GM20431 (cell line): ENCODE results near the gene UBXN7.
"Not testable (repeated sequence)": the region's sequence is repeated elsewhere in the genome, so short reads cannot be mapped to it uniquely, and the experiment has no call there.

ENCODE experiments used
- in situ Hi-C: fragments of 300-500 bp; cut with MseI, MboI; formaldehyde crosslinking; loops from one replicate; pipeline ENCODE4 v1.15.0; 2020; ENCODE audit warnings: low sequenced_read_pairs; ENCODE audit not compliant: unreplicated experiment

Gene UBXN7

GRCh38 chr3:196358540-196358939 is 73.7 kb downstream of the UBXN7 start:
- in situ Hi-C loops, result not testable (repeated sequence)

DNA sequence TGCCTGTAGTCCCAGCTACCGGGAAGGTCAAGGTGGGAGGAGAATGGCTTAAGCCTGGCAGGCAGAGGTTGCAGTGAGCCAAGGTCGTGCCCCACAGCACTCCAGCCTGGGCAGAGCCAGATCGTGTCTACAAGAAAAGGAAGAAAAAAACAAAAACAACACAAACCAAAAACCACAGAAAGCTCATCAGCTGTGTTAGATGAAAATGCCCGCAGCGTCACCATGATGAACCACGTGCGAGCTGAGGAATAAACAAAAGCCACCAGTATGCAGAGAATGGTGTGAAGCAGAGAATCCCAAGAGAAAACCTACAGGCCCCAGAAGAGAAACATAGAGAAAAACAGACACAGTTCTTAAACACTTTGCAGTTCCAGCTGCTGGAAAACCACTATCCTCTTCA is 74.3 kb downstream of the UBXN7 start:
- in situ Hi-C loops, result no loop called here

DNA sequence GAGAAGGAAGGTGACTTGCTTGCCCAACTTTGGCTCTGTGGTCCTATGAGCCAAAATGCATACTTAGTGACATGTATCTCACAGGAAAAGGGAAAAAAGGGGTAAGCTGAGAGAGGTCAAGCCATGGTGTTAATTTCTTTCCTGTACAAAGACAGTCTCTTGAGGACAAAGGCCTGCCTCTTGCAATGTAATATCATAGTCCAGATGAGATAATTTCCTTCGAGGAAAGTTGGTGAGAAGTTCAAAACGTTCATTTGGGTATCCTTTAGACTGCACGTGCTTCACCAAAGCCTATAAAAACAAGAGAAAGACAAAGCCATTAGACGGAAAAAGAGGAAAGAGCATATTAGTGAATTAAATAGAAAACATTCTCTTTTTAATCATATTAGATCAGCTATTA is 75.7 kb downstream of the UBXN7 start:
- in situ Hi-C loops, result no loop called here

- in situ Hi-C loops, result no loop called here
Measured at GRCh38 chr3:196355668-196356067, 76.6 kb downstream of the UBXN7 start.

DNA sequence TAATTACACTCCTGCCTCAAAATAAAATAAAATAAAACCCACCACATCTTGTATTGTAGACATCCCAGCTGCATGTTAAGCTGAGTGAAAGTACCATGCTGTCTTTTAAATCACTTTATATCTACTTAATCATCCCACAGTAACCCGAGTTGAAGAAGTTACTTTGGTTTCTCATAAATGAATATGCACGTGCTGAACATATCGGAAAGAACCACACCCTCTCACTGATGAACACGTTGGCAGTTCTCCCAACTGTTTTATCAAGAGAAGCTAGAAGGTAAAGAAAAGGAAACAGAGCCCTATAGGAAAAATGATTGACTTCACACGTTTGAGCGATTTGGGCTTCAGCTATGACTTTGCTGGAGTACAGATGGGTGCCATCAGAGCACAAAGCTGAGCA is 78.1 kb downstream of the UBXN7 start:
- in situ Hi-C loops, result no loop called here

- in situ Hi-C loops, result no loop called here
Measured at GRCh38 chr3:196351541-196351940, 80.7 kb downstream of the UBXN7 start.

- in situ Hi-C loops, result no loop called here
Measured at GRCh38 chr3:196350067-196350466, 82.2 kb downstream of the UBXN7 start.

DNA sequence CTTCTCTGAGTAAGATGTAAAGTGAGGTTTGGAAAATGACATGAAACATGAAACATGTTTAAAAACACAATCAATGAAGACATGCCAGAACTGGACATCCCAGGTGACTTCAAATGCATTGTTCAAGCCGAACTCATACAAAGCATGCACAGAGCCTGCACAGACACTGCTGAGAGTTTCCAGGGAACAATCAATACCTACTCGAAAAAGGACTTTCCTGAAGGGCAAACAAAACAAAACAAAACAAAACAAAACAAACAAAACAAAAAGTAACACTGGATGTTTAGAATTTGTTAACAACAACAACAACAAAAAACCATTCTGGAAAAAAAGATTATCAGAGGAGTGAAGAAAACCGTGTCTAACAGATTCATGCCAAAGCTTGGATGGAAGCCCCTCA is 83.5 kb downstream of the UBXN7 start:
- in situ Hi-C loops, result no loop called here

- in situ Hi-C loops, result no loop called here
Measured at GRCh38 chr3:196344663-196345062, 87.6 kb downstream of the UBXN7 start.

DNA sequence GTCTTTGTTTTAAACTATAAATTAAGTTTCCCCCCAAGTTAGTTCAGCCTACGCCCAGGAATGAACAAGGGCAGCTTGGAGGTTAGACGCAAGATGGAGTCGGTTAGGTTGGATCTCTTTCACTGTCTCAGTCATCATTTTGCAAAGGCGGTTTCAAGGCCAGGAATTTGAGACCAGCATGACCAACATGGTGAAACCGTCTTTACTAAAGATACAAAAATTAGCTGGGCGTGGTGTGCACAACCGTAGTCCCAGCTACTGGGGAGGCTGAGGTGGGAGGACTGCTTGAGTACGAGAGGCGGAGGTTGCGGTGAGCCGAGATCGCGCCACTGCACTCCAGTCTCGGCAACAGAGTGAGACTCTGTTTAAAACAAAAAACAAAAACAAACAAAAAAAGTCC is 88.3 kb downstream of the UBXN7 start:
- in situ Hi-C loops, result not testable (repeated sequence)

DNA sequence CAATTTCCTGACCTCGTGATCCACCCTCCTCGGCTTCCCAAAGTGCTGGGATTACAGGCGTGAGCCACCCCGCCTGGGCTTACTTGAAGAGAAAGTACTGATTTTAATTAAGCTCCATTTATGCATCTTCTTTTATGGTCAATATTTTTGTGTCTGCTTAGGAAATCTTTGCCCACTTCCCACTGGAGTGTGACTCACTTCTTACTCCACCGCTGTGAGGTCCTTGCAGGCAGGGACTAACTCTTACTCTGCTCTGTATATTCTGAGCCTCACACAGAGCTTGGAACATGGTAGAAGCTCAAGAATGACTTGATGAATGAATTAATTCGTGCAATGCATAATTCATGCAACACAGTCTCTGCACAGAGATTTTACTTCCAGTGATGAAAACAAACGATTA is 91.1 kb downstream of the UBXN7 start:
- in situ Hi-C loops, result no loop called here

DNA sequence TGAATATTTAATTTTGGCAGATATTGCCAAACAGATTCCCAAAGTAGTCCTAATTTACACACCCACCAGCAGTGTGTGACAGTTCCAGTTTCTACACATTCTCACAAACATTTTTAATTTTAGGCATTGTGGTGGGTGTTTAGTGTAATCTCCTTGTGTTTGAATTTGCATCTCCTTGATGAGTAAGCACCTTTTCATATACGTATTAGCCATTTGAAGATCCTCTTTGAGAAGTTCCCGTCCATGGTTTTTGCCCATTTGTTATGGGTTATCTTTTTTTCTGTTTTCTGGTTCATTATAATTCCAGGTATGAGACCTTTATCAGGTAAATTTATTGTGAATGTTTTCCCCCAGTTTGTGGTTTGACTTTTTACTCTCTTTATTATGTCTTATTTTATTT is 91.8 kb downstream of the UBXN7 start:
- in situ Hi-C loops, result no loop called here

DNA sequence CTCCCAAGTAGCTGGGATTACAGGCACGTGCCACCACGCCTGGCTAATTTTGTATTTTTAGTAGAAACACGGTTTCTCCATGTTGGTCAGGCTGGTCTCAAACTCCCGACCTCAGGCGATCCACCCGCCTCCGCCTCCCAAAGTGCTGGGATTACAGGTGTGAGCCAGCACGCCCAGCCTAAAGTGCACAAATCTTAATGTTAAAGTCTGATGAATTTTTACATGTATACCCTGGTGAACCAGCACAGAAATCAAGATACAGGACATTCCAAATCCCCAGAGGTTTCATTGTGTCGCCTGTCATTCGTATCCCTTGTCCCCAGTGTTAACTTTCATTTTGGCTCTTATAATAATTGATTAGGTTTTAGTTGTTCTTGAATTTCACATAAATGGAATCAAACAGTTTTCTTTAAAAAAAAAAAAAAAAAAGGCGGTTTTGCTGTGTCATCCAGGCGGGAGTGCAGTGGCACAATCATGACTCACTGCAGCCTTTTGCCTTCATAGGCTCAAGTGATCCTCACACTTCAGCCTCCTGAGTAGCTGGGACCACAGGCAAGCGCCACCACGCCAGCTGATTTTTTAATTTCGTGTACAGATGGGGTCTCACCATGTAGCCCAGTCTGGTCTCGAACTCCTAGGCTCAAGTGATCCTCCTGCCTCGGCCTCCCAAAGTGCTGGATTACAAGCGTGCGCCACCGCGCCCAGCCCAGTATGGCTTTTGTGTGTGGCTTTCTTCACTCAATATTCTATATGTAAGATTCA is 92.6 kb downstream of the UBXN7 start:
- in situ Hi-C loops, result no loop called here

GRCh38 chr3:196339044-196339443 is 93.2 kb downstream of the UBXN7 start:
- in situ Hi-C loops, result no loop called here

DNA sequence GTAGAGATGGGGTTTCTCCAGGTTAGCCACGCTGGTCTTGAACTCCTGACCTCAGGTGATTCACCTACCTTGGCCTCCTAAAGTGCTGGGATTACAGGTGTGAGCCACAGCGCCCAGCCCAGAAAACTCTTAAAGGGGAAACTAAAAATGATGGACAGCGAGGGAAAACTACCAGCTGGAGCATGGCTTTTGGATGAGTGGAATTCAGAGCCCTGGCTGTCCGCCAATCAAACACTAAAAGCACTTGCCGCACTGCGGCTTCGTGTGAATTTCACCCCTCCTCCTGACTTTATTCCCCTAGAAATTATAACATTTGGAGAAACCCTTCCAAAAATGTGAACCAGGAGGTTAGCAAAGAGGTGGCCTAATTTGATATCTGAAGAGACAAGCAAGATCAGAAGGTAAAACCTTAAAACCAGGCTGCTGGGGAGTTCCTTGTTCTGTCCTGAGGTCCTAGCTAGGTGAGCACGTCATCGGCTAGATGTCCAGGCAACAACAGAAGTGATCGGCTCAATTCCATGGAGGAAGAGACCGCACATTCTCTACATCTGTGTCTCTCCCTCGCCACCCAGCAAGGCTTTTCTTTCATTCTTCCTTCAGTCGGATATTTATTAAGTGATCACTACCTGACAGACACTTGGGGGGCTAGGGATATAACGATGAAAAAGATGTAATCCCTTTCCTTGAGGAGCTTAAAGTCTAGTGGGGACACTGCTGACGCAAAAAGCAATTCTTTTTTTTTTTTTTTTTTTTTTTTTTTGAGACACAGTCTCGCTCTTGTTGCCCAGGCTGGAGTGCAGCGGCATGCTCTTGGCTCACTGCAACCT is 95.7 kb downstream of the UBXN7 start:
- in situ Hi-C loops, result no loop called here

GRCh38 chr3:196335503-196335948 is 96.7 kb downstream of the UBXN7 start:
- in situ Hi-C loops, result no loop called here

- in situ Hi-C loops, result no loop called here
Measured at GRCh38 chr3:196334982-196335381, 97.2 kb downstream of the UBXN7 start.

GRCh38 chr3:196332168-196332567 is 100.1 kb downstream of the UBXN7 start:
- in situ Hi-C loops, result no loop called here

- in situ Hi-C loops, result no loop called here
Measured at GRCh38 chr3:196327405-196327804, 104.8 kb downstream of the UBXN7 start.

- in situ Hi-C loops, result no loop called here
Measured at GRCh38 chr3:196326936-196327335, 105.3 kb downstream of the UBXN7 start.

DNA sequence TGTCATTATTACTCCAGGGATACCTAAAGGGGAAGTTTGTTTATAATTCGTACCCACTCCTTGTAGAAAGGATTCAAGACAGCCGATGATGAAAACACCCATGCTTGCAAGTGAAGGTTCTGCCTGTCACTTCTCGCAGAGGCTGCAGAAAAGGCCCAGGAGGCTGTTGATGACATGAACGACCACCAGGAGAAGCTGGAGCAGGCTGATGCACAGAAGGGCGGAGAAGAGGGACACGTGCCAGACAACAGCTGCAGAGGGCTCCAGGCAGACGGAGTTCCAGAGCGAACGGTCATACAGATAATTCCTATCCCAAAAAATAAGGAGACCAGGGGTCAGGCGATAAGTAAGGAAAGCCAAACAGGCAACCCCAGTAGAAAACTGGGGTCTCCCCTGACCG is 108.5 kb downstream of the UBXN7 start:
- in situ Hi-C loops, result no loop called here
